HuH-7 (cell line): ENCODE data around the gene CFAP65.
A peak's percentile ranks its signal among the peaks of the same experiment; 100 is the strongest.

Experiments
- DNase-seq: peaks from one replicate; pipeline ENCODE4 v3.0.0; 2011; ENCODE audit warnings: low spot score

The CFAP65 gene

DNA sequence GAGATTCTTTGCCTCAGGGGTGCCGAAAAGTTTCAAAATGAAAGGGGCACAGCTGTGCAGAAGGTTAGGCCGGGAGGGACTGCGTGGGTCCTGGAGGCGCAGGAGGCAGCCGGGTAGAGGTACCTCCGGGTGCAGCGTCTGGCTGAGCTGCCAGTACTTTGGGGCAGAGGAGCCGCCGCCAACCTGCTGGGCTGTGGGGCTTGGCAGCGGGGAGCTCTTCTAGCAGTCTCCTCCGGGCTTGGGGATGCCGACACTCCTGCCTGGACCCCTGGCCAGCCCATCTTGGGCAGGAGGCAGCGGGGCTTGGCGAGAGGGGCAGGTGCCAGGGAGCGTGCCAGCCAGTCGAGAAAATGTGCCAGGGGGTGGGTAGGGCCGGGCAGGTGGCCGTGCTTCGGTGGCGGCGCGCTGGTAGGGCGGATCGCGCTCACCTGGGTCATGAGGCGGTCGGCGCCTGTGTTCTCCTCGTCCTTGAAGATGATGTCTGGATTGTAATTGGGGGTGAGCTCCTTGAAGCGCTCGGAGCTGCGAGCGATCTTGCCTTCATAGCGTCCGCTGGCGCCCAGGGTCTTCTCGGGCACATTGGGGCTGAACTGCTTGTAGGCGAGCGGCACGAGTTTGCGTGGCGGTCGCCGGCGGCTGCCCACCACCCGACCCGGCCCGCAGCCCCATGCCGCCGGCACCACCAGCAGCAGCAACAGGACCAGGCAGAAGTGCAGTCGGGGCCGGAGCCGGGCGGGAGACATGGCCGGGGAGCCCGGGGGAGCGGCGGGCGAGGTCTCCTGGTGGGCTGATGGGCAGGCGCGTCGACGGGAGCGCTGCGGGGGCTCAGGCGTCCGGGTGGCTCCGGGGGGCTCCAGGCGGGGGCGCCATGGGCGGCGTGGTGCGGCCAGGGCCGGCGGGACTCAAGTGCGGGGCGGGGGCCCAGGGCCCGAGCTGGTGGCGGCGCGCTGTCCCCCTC is 18.7 kb upstream of the CFAP65 start:
- peak; percentile 37 for DNase-seq

DNA sequence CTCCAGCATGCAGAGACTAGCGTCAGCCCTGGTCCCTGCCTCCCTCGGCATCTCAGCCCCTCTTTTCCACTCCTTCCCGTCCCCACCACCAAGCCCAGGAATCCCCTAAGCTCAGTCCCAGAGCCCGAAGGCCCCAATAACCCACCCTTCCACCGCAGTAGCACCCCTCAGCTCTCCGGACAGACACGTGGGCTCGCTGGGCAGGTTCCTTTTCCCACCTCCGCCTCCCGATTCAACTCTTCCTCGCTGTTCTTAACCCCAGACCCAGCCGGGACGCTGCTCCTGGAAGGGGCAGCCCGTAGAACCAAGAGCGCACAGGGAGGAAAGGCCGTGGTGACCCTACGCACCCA is 18.0 kb upstream of the CFAP65 start:
- DNase-seq, result peak; percentile 42

DNA sequence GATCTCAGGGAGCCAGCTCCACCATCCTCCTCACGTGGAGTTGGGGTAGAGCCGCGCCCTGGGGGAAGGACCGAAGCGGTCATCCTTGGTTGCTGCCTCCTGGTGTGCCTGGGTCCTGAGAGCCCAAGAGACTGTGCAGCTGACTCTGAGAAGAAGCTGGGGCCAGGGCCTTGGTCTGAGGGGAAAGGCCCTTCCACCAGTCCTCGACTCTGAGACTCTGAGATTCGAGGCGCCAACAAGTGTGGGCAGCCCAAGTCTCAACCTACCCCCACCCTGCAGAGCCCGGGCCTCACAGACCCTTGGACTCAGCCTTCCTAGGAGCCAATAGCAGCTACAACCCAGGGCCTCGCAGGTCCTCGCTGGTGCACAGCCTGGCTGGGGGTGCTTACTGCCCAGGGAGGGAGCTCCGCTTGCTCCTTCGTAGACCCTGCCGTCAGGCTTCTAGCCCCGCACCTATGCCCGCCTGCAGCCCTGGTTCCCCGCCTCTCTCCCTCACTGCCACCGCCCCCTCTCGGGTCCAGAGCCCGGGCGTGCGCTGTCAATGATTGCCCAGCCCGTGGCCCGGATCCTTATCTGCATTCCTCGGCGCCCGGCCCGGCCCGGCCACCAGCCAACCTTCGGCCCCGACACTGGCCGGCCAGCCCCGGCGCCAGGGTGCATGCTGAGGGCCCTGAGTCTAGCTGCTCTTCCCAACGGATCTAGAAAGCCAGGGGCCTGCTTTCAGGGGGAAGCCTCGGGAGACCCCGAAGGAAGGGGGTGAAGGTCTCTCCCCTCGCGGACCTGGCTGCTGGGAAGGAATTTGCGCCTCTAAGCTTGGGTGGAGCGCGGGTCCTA is 17.4 kb upstream of the CFAP65 start:
- peak; percentile 89 for DNase-seq

DNA sequence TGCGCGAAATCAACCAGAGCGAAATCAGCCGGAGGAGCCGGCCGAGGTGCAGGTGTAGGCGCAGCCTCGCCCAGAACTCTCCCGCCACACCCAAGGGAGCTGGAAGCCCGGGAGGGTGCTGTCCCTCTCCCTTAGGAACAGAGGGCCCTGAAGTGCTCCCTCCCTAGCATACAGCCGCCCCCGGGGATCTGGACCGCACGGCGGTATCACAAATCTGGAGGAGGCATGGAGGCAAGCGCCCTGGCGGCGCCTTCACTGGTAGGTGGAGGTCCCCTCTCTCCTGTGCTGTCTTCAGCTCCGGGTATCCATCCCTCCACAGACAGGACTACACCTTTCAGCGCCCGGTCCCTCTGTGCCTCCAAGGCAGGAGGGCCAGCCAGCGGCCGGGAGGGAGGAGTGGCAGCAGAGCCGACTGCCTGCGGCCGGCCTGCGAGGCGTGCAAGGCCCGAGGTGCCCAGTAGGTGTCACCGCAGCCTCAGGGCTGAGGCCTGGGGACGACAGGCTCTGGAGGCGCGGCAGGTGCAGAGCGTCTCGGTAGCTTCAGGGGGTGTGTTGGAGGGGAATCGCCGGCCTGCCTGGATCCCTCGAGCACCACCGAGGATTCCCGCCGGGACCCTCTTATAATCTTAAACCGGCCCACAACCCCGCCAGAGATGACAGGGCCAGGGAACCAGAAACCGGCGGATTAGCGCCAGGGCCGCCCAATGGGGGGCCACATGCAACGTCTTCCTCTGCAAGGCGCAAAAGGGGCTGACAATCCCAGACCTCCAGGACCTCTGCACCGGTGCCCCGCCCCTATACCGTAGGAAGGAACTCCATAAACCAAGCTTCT is 16.6 kb upstream of the CFAP65 start:
- DNase-seq, result peak; percentile 84

DNA sequence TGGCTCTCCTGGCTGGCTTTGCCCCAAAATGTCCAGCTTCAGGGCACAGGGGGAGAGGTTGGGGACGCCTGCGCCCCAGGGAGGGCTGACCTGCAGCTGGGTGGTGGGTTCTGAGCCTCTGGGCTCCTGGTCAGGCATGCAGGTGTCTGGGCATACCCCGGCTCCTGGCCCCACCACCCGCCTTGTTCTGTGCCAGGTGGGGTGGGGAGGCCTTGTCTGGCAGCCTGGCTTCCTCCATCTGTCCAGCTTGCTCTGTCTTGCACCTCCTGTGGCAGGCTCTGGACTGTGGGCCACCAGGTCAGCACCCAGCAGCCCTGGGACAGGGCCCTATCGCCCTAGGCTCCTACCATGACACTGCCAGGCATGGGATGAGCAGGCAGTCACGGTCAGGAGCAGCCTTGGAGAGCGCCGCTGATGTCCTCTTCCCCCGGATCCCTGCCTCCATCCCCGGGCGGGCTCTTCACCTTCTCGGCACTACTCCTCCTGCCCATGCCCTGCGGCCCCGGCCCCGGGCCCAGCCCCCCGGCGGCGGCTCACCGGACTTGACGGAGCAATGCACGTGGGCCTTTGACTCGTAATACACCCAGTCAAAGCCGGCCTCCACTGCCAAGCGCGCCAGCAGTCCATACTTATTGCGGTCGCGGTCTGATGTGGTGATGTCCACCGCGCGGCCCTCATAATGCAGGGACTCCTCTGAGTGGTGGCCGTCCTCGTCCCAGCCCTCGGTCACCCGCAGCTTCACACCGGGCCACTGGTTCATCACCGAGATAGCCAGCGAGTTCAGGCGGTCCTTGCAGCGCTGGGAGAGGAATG is 15.8 kb upstream of the CFAP65 start:
- no peak for DNase-seq

DNA sequence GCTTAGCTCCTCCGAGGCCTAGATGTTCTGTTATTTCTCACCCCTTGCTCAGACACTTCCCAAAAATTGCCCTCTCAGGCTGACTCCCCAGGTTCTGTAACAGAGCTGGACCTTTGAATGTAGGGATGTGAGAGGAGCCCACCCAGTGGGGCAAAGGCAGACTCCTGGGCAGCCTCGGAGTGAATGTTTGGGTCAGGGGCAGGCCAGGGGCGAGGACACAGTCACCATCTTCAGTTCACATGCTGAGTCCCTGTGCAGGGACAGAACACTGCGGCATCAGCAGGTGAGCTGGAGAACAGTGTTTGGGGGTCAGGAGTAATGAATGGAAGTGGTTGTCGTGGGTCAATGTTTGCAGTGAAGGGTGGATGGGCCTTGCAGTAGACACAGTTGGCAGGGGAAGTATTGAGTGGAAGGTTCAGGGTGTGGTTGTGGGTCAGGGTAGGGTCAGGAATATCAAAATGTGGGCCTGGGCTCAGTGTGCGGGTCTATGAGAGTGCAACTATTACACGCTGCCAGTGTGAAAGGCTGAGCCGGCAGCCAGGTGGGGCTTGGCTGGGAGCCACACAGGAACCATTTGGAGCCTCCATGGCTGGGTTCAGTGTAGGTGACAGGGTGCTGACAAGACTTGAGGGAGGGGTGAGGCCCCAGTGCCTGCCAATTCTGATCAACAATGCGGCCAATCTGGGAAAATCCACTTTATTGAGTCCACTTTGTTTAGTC is 15.0 kb upstream of the CFAP65 start:
- no peak for DNase-seq

DNA sequence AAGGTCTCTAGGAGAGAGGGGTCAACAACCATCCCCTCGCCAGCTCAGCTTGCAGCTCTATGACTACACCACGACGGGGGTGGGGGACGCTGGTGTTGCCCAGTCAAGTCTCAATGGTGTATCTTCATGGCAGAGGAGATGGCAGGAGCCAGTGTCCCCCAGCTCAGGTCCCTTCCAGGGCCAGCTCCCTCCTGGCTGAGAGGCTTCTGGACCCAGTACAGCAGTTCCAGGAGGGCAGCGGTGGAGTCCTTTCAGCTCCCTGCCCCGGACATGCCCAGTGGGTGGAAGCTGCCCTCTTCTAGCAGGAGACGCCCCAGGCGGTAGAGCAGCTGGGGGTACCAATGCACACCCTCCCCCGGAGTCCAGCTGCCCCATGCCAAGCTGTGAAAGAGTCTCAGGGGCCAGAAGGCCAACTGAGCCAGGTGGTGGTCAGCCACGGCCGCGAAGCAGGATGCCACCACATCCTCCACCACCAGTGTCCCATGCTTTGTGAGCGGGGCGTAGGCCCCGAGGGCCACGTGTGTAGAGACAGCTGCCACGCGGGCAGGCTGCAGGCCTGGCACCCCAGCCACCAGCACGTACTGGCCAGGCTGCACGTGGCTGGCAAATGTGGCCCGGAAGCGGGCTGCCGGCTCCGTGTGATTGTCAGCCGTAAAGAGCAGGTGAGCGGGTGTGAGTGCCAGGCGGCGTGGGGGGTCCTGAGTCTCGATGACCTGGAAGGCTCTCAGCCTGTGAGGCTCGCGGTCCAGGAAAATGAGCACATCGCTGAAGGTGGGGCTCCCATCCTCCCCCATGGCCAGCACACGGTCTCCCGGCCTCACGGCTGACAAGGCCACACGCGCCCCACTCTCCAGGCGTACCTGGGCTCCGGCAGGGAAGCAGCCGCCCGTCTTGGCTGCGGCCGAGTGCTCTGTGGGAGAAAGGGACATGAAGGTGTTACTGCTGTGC is 13.9 kb upstream of the CFAP65 start:
- no peak for DNase-seq

DNA sequence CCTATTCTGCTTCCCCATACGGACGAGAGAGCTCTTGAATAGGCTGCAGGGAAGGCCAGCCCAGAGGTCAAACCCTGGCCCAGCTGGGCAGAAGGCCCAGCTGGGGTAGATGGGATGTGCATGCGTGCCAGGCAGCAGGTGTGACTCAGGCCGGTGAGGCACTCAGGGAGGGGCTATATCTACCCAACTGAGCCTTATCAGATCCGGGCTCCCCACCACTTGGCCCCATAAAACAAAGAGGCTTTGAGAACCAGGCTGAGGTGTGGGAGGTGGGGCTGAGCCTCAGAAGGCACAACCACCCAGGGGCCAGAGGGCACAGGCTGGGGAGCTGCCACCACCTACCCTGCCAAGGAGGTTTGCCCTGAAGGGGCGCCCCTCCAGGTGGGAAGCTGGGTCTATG is 8.0 kb upstream of the CFAP65 start:
- no peak for DNase-seq

DNA sequence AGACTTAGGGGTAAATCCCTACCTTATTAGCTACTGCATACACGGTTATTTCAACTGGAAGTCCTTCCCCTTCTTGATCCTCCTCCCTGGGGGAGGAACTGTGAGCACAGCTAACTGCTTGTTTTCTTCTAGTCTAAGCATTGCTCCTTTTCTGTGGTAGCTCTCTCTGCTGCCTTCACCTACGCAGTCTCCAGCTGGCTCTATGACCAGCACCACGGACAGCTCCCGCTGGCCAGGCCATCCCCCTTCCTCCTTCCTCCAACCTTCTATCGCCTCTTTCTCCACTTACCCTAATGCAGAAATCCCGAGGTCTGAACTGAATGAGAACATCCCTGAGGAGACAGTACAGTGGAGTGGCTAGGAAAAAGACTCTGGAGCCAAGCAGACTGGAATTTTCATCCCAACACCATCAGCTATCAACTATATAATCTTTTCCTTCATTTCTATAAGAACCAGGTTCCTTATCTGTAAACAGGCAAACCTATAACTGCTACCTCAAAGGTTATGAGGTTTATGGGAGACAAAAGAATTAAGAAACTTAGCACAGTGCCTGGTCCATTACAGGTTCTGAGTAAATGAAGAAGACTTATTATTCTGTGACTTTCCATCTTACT is 4.7 kb upstream of the CFAP65 start:
- DNase-seq, result peak; percentile 62

DNA sequence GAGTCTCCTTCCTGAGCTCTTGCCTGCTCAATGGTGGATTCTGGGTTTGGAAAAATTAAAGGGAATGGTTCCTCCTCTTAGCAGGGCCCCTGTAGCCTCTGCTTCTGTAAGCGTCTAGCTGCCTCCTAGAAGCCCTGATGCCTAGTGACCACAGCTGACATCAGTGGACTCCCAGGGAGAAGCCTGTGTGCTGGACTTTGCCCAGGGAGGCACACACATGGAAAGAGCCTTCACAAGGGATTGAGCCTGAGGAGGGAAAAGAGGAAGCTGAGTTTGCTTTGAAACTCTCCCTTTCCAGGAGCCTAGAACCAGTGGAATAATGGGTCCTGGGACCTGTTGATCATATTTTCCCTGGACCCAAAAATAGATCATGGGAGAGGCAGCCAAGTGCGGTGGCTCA is 1.4 kb upstream of the CFAP65 start:
- peak; percentile 73 for DNase-seq

DNA sequence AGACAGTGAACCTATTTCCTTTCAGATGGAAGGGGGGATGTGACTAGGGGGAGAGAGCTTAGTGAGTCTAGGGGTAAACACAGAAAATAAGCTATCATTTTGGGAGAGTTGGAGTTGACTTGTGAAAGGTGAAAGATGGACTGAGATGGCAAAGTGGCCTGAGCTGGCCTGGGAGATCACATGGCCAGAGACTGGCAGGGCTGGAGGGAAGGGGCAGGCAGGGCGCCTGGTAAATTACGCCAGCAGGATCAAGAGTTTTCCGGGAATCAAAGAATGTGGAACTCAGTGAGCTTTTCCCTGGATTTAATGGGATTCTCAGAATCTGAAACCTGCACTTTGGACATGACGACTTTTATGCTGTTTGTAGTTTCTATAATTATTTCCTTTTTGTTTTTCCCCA is 841 bp upstream of the CFAP65 start:
- DNase-seq, result no peak

DNA sequence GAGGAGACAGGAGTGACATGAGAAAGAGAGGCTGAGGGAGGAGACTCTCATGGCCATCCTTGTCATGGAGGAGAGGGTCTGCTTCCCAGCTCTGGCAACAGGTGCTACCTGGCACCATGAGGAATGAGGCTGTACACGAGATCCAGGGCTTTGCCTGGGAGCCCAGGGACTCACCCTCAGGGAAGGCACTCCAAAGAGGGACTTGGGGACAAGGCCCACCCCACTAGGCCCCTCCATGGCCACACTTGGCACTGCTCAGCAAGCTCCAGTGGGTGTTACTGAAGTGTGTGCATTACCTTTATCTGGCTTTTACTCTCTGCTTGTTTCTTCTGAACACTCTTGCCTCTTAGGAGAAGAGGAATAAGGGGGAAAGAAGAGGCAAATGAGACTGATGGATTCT is 2.7 kb downstream of the CFAP65 start:
- DNase-seq, result no peak

DNA sequence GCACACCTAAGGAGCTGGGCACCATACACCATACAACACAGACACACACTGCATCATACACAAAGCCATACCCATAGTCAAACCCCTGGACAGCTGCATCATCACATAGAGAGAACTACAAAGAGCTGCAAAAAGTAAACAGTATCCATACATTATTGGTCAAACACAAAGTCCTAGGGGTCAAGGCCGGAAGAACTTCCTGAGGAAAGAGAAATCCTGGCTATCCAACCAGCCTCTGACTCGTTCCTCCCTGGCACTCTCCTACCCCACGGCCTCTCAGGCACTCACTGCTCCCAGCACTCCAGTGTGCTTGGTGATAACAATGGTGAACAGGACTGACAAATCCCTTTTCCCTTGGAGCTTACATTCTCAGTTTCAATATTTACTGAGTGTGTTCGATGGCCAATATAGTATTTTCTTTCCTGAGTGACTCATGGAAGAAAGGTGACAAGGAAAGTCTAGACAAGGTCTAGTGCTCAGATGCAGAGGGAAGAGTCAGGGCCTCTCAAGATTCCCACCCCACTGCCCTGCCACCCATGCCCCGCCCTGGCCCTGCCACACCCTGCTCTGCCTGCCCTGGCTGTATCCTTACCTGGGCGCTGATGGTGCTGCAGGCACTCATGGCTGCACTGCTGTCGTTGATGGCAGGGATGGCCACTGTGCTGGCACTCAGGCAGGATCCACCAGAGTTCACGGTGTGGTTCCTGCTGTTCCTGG is 3.4 kb downstream of the CFAP65 start:
- no peak for DNase-seq

DNA sequence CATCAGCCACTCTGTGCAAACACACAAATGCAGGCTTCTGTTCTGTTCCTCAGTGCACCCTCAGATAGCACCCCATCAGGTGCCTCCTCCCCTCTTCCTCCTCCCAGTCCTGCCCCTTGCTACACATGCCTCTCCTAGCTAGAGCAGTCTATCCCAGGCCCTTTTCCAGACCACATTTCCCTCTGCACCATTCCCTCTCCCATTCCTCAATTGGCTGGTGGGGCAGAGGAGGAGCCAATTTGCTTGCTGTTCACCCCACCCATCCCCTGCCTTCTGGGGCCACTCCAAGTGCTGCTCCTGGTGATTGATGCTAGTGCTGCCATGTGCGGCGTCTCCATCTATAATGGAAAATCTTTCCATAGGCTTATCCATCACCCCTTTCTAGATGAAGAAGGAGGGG is 5.4 kb downstream of the CFAP65 start:
- DNase-seq, result no peak

DNA sequence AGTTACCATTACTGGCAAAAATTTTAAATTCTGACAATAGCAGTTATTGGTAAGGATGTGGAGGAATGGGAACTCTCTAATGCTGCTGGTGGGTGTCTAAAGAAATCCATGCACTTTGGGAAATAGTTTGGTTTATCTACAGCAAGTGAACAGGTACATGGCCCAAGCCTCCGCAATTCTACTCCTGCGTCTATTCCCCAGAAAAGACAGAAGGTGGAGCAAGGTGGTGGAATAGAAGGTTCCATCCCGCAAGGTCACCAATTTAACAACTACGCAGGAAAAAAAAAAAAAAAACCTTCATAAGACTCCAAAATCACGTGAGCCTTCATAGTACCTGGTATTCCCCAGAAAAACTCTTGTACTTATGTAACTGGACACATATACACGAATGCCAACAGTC is 6.5 kb downstream of the CFAP65 start:
- no peak for DNase-seq

DNA sequence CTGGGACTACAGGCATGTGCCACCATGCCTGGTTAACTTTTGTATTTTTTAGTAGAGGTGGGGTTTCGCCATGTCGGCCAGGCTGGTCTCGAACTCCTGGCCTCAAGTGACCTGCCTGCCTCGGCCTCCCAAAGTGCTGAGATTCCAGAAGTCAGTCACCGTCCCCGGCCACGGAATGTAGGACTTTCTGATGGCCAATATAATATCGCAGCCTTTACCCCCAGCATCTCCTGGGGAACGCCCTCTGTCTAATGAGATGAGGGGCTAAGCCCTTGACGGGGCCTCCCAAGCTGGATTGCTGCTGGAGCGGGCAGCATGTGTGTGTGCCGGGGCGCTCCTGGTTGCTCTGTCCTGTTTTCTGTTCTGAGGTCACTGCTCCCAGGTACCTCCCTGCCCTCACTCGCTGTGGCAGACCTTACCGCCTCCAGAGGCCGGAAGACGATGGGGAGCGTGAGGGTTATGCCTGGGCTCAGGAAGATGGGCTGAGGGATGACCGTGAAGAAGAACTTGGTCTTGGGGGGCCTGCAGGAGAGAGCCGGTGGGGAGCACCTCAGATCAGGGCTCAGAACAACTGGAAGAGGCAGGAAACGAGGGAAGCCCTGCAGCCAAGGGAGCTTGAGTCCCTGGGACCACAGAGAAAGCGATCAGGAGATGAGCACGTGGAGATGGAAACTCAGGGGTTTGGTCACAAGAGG is 9.1 kb downstream of the CFAP65 start:
- no peak for DNase-seq

DNA sequence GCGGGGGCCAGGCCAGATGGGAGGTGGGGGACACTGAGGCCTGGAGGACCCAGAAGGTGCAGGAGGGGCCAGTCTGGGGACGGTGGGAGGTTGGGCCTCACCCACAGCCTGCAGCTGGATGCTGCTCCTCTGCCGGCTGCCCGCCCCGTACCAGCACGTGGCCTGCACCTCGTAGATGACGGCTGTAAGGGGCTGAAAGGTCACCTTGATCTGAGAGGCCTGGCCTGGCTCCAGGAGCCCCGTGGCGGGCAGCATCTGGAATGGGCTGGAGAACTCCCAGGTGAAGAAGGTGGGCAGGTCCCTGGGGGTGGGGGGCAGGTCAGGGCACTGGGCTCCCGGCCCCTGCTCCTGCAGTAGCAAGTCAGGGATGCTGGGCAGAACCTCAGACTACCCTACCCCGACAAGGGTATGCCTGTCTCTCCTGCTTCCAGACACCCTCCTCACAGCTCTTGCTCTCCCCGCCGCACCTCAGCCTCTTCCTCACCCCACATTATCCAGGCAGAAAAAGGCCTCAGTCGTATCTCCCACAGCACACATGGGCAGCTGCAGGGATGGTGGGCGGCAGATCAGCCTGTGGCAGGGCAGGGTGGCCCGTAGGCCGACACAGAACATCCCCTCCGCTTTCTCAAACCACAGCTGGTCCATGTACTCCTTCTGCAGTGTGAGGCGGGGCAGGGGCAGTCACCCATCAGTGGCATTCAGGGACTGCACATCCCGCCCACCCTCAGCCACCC is 10.1 kb downstream of the CFAP65 start:
- no peak for DNase-seq
